ENCODE data around the gene MTX1.
"Not testable (repeated sequence)": the region's sequence is repeated elsewhere in the genome, so short reads cannot be mapped to it uniquely, and the experiment has no call there.

Gene MTX1

GRCh38 chr1:155189926-155190325, 18.6 kb upstream of the MTX1 start:
- not testable (repeated sequence) for FAIRE-seq

GRCh38 chr1:155191904-155192303, 16.6 kb upstream of the MTX1 start:
- FAIRE-seq = no peak

DNA sequence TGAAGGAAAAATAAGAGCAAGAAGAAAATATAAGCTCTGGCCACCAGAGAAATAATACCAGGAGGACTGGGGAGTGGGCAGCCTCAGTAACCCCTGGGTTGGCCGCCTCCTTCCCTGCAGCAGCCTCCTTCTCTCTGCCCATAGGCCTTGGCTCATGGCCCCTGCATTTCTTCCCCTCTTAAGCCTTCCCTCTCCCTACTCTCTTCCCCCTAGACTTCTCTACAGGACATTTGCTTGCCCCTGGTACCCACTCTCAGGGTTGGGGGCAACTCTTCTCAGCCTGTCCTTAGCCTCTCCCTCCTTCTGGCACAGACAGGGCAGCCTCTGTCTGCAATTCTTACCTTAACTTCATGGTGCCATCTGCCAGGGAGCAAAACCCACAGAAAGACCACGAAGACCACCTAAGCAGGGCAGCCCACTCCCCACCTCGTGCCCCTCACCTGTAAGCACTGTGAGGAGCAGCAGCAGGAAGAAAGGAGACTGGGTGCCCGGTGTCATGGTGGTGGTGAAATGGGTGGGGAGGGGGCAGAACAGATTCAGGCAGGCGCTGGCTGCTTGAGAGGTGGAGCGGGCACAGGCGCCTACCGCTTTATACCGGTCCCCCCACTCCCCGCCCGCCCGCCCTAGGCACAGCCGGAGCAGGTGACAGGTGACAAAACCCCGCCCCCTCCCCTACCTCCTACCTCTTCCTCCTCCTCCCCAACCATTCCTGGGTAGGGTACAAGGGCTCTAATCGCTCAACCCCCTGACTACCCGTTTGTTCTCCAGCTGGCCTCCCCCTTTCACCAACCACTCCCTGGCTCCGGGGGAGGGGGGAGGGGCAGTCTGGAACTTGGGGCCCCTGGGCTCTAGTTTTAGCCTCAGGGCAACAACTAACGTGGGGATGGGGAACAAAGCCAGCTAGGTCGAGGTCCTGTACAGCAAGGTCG, 15.9 kb upstream of the MTX1 start:
- FAIRE-seq = no peak

DNA sequence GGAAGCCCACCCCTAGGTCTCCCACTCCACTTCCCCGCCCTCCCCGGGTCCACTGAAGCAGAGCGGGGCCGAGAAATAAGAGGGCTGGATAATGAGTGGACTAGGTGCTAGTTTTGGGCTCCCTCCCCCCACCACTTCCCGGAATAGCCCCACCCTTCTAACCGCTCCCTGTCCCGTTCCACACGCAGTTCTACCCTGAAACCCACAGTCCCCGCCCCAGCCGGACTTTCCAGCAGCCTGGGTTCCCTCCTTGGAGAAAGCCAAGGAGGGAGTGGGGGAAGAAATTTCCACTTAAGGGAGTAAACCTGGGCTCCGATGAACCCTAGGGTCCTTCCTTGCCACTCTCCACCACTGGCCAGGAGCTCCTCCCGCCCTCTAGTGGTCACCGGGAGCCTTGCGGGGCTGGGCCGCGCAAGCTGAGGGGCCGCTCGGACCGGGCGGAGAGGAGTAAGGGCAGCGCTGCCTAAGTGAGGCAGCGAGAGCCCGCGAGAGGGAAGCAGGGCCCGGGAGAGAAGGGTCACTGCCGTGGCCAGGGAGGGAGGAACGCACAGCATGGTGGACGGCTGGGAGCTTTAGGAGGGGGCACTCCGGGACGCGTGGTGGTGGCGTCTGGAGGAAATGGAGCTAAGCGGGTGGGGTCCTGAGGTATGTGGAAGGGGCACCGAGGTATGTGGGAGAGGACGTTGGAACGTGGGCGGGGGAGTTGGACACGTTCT, 15.1 kb upstream of the MTX1 start:
- FAIRE-seq = peak; percentile 80

DNA sequence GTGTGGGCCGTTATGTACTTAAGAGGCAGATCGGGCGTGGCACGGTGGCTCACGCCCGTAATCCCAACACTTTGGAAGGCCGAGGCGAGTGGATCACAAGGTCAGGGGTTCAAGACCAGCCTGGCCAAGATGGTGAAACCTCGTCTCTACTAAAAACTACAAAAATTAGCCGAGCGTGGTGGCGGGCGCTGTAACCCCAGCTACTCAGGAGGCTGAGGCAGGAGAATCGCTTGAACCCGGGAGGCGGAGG, 14.6 kb upstream of the MTX1 start:
- FAIRE-seq = not testable (repeated sequence)

DNA sequence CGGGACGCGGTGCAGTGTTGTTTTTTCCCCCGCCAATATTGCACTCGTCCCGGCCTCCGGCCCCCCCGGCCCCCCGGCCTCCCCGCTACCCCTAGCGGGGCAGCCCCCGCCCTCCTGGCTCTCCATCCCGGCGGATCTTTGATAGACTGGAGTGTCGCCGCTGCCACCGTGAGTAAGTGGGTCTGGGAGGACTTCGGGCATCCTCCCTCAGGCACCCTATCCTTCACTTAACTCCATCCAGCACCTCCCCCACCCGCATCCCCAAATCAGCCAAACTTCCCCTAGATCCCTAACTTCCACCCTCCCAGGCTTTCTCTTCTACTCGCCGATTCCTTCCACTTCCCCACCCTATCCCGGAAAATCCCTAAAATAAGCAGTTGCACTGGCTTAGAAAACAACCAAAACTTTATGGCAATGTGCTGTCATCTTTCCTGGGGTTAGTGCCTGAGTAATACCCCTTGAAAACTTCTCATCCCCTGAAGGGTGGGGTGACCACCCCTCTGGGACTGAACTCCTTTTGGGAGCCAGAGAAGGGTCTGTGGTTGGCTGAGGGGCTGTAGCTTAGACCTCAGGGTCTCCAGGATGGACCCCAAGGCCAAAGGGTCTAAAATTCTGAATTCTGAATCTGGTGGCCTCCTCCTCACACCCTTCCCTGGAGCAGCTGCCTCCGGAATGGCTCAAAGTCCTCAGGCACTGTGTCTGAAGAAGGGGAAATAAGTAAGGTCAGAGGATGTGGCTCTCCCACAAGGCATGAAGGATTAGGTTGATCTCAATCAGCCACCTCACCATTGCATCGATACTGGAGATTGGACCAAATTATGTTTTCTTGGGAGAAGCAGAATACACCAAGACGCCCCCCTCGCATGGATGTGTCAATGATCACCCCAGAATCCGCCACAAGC, 13.0 kb upstream of the MTX1 start:
- FAIRE-seq = no peak

GRCh38 chr1:155196103-155196892, 12.2 kb upstream of the MTX1 start:
- no peak for FAIRE-seq

DNA sequence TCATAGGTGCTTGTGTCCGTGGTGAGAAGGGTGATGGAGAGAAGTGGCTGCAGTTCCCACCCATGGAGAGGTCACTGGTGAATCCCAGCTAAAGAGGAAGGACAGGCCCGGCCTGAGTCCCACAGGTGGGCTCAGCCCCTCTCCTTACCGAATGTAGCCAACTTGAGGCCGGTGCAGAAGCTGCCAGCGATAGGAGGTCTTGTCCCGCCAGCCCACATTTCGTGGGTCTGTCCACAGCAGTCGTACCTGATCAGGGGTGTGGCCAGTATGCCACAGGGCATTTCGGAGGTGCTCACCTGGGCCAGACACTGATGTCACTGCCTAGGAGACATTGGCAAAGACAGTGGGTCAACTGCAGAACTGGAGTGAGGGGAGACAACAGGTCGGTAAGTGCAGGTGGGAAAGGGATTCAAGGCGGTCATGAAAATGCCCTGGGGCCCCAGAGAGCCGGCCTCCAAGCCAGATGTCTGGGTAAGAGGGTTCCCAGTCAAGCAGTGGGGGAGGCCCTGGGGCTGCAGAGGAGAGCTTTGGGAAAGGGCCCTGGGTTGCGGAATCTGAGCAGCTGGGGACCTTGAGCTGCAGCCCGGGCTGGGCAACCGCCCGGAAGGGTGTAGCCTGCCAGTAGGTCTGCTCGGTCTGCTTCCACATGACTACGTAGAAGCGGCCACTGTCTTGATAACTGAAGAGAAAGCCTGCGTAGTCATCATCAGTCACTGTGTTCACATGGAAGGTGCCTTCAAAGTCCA, 11.4 kb upstream of the MTX1 start:
- no peak for FAIRE-seq

GRCh38 chr1:155197901-155198546, 10.5 kb upstream of the MTX1 start:
- no peak for FAIRE-seq

DNA sequence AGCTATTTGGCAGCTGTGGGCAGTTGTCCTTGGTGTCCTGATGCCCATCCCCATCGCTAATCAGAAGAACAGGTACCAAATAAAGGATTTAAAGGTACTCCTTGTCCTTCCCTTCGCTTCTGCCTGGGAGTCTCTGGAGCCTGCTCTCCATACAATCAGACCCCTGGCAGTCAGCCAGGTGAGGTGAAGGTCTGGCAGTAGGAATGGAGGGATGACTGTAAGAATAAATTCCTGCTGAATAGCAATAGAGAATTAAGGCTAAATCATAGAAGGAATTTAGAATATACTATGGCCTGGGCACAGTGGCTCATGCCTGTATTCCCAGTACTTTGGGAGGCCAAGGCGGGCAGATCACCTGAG, 10.0 kb upstream of the MTX1 start:
- FAIRE-seq = no peak

DNA sequence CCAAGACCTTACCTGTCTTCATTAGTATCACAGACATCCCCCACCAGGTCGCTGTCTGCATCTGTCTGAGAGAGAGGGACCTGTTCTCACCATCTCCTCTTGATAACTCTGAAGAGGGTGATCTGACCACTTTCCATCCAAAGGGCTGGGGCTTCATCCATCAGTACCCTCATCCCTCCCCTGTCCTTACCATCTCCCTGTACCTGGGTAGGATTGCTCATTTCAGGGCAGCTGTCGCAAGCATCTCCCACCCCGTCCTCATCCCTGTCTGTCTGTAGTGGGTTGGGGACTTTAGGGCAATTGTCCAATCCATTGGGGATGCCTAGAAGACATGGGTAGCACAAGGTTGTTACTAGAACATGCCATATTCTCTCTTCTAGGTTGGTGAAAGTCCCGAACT, 8.7 kb upstream of the MTX1 start:
- no peak for FAIRE-seq

DNA sequence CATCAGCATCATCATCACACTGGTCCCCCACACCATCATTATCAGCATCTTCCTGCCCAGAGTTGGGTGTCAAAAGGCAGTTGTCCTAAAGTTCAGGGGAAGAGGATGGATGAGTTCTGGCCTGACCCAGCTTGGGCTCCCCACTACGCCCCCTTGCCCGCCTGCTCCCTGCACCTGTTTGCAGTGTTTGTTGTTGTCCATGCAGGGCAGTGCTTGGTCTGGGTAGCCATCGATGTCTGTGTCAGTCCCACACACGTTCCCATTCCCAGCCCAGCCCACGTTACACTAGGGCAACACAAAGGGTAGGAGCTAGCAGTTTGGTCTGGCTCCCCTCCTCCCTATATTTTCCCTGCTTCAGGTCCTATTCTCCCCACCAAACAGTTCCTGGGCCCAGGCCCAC, 7.6 kb upstream of the MTX1 start:
- no peak for FAIRE-seq

DNA sequence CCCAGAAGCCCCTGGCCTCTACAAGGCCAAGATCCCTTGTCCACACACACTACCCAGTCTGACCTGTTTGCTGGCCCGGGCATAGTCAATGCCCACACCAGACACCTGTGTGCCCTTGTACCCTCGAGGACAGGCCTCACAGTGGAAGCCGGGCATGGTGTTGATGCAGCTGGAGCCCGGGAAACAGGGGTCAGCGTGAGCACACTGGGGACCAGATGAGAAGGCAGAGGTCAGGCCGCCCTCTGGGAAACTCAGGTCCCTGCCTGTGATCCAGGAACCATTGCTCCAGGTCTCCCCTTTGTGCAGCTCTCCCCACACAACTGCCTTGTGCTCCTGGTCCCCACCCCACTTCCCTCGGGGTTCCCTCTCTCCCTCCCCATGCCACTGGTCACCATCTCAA, 6.3 kb upstream of the MTX1 start:
- no peak for FAIRE-seq

- FAIRE-seq = no peak
Observed at GRCh38 chr1:155202731-155203515, 5.6 kb upstream of the MTX1 start.

- no peak for FAIRE-seq
Observed at GRCh38 chr1:155205035-155205434, 3.5 kb upstream of the MTX1 start.

DNA sequence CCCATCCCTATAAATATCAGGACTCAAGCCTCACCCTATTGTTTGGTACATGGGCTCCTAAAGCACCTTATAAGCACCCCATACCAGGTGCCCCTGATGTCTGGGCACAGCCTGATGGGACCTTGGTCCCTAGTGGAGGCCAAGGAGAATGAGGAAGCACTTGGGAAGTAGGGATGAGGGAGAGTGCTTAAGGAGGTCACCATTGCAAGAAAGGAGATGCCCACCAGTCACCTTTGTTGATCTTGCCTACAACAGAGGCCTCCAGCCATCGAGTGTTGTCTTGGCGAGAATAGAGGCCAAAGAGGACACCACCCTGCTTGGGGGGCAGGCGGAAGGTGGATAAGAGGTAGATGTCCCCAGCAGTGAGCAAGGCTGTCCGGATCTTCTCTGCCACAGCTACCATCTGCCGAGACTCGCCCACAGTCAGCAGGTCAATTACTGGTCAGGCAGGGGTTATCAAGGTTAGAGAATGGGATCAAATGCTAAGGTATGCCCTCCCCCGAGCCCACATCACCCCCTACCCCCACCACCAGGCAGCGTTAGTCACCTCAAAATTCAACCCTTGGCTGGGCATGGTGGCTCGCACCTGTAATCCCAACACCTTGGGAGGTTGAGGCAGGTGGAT, 2.4 kb upstream of the MTX1 start:
- FAIRE-seq = no peak

DNA sequence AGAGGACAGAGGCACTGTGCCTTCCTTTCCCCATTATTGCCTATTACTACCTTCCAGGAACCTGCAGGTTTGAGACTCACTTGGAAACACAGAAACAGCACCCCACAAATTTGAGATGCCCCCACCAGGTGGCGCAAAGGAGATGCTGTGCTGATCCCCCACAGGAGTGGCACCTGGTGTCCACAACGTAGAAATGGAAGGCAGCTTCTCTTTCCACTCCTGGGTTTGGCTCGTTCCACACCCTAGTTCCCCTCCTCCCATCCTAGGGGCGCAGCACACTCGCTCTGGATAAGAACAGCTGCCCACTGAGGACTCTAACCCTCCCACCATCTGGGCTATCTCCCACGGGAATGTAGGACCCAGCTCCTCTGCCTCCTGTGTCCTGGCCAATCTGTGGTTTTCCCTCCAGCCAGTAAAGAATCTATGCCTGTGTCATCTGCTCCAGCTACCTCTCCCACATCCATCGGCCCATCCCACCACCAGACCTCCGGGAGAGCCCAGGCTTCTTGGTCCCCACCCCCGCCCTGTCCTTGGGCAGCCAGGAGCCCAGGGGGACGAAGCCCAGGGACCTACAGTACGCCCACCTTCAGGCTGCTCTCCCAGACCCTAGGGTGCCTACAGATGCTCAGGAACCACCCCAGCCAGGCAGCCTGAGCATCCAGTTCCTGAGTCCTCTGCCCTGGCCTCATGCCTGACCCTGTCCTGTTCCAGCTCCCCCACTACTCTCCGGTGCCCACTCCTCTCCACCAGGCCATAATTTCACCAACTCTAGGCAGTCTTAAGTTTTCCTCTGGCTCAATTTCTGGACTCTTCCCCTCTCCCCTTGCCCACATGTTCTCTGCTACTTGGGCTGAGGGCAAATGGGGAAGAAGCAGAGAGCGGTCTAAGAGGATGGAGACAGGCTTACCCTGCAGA, 1.3 kb upstream of the MTX1 start:
- FAIRE-seq = peak; percentile 80

- FAIRE-seq = no peak
Observed at GRCh38 chr1:155207806-155208540, 522 bp upstream of the MTX1 start, which contains the start of gene THBS3. Gene THBS3 (minus strand): TSS chr1:155207897. CDS start chr1:155207876, 21 bp downstream.
